Testis (tissue), 2 donors: Measurements from ENCODE around the gene SGSM2.

Experiments
- CTCF ChIP-seq, 3 experiments: fragments of 450-650 bp in 2 of 3; fragments of 200-600 bp in 1 of 3; sonication (generic) in 1 of 3; IDR thresholded peaks; one replicate each; pipeline ENCODE4 v1.5.1; 2016 to 2019; ENCODE audit warnings: antibody characterized with exemption in 3 of 3, mild to moderate bottlenecking in 2 of 3, moderate library complexity in 1 of 3
- POLR2A ChIP-seq: fragments of 450-650 bp; IDR thresholded peaks from one replicate; pipeline ENCODE4 v1.6.1; 2017; ENCODE audit warnings: antibody characterized with exemption, mild to moderate bottlenecking, moderate library complexity

- no peak for TF ChIP-seq CTCF (IDR thresholded peaks at IDR 0.05)
- TF ChIP-seq POLR2A, result no peak
Observed at GRCh38 chr17:2380950-2381649, 43.8 kb downstream of the SGSM2 start.
